ENCODE measurements around the gene JARID2. TPM values are rescaled to one million over a fixed set of nuclear protein-coding genes. Genes with fewer than 3 reads are reported as not detected.

JARID2 gene
- total and polyA plus RNA-seq, 10 of the 15 experiments (the other 5 are each of a cell fraction or from before 2014, with no cell fraction given): 4.2 to 21.6 (median 11.7) TPM

GRCh38 chr6:15248451-15249370, 2.8 kb downstream of the JARID2 start (continued):
- no peak for TF ChIP-seq POLR2AphosphoS2 (IDR thresholded peaks at IDR 0.05; ENCODE audit: low read depth, low read length)
- TF ChIP-seq NFIC (IDR thresholded peaks at IDR 0.05; ENCODE audit: low read depth, low read length): 0 out of 2 replicates have a peak, but pooled peaks have one; percentile 12
- TF ChIP-seq NBN (IDR thresholded peaks at IDR 0.05): peak; percentile 95
- TF ChIP-seq TCF3 (IDR thresholded peaks at IDR 0.05; ENCODE audit: borderline replicate concordance, insufficient read depth, low read depth, low read length): no peak
- no peak for TF ChIP-seq CHD1 (IDR thresholded peaks at IDR 0.05; ENCODE audit: low read depth, low read length)
- no peak for TF ChIP-seq NFYB (IDR thresholded peaks at IDR 0.05; ENCODE audit: insufficient read depth, low read depth, low read length)
- no peak for TF ChIP-seq FOS (IDR thresholded peaks at IDR 0.05; ENCODE audit: borderline replicate concordance, extremely low read depth, insufficient read length)
- no peak for TF ChIP-seq ZBTB4 (CRISPR knock-in tag; IDR thresholded peaks at IDR 0.05)
- no peak for TF ChIP-seq MLLT1 (IDR thresholded peaks at IDR 0.05)
- TF ChIP-seq NR2C2 (IDR thresholded peaks at IDR 0.05; ENCODE audit: borderline replicate concordance, control insufficient read depth, insufficient read length, low read depth): no peak
- no peak for TF ChIP-seq ZNF217 (IDR thresholded peaks at IDR 0.05)
- TF ChIP-seq CTCF (IDR thresholded peaks at IDR 0.05 in 2 of 3, conservative IDR thresholded peaks at IDR 0.05 in 1 of 3; ENCODE audit: control insufficient read depth in 2 of 3, extremely low read depth in 1 of 3, insufficient read depth in 1 of 3, low read depth in 3 of 3, low read length in 3 of 3): no peak
- no peak for TF ChIP-seq TCF12 (IDR thresholded peaks at IDR 0.05; ENCODE audit: low read depth, low read length)
- TF ChIP-seq PRDM15 (CRISPR knock-in tag; IDR thresholded peaks at IDR 0.05): no peak
- TF ChIP-seq IRF4 (IDR thresholded peaks at IDR 0.05; ENCODE audit: low read depth, low read length): no peak
- no peak for TF ChIP-seq ATF3 (IDR thresholded peaks at IDR 0.05; ENCODE audit: borderline replicate concordance, extremely low read depth, low read depth, low read length)
